HepG2 (cell line): ENCODE data around the gene LIMA1. TPM values are rescaled to one million over a fixed set of nuclear protein-coding genes. Genes with fewer than 3 reads are reported as not detected.

Source experiments
- AGO2 ChIP-seq: fragments of 200-400 bp; formaldehyde crosslinking; optimal IDR thresholded peaks from 2 replicates; pipeline ENCODE3; 2017; ENCODE audit warnings: mild to moderate bottlenecking, low read depth, low read length, moderate library complexity
- ATM ChIP-seq: fragments of 450-650 bp; IDR thresholded peaks from 2 replicates; pipeline ENCODE4 v1.7.1; 2017; ENCODE audit warnings: mild to moderate bottlenecking, borderline replicate concordance
- GPN1 ChIP-seq: sonication (generic); formaldehyde crosslinking; IDR thresholded peaks from 2 replicates; pipeline ENCODE4 v1.5.1; 2020; ENCODE audit warnings: missing genetic modification reagents, borderline replicate concordance
- HNF4G ChIP-seq, 2 experiments: sonication (generic) in 1 of 2; formaldehyde crosslinking in 1 of 2; IDR thresholded peaks; 2 replicates each; pipeline versions ENCODE4 v1.4.0 to v1.6.1; 2011 to 2020; ENCODE audit warnings: borderline replicate concordance in 2 of 2, low read depth in 2 of 2, mild to moderate bottlenecking in 2 of 2, low read length in 1 of 2, missing genetic modification reagents in 1 of 2, moderate library complexity in 1 of 2
- KIAA2018 ChIP-seq: sonication (generic); formaldehyde crosslinking; IDR thresholded peaks from 2 replicates; pipeline ENCODE4 v1.5.0; 2020; ENCODE audit warnings: mild to moderate bottlenecking, missing genetic modification reagents, borderline replicate concordance
- KLF9 ChIP-seq: IDR thresholded peaks from 2 replicates; pipeline ENCODE4 v1.6.1; 2016; ENCODE audit warnings: low read depth
- TAF15 ChIP-seq: fragments of 200-400 bp; formaldehyde crosslinking; IDR thresholded peaks from one replicate; pipeline ENCODE4 v1.6.1; 2018; ENCODE audit warnings: mild to moderate bottlenecking, low read depth, low read length; ENCODE audit not compliant: poor library complexity, severe bottlenecking
- U2AF2 ChIP-seq: fragments of 200-400 bp; formaldehyde crosslinking; IDR thresholded peaks from 2 replicates; pipeline ENCODE4 v1.6.1; 2017; ENCODE audit warnings: low read depth, mild to moderate bottlenecking, low read length
- YEATS2 ChIP-seq: sonication (generic); formaldehyde crosslinking; IDR thresholded peaks from 2 replicates; pipeline ENCODE4 v1.4.0; 2020; ENCODE audit warnings: missing genetic modification reagents, borderline replicate concordance
- ZBTB37 ChIP-seq: sonication (generic); formaldehyde crosslinking; IDR thresholded peaks from 2 replicates; pipeline ENCODE4 v1.4.0; 2020; ENCODE audit warnings: mild to moderate bottlenecking, missing genetic modification reagents
- ZBTB39 ChIP-seq: sonication (generic); formaldehyde crosslinking; IDR thresholded peaks from 2 replicates; pipeline ENCODE4 v1.5.0; 2020; ENCODE audit warnings: missing genetic modification reagents
- ZNF329 ChIP-seq: sonication (generic); formaldehyde crosslinking; IDR thresholded peaks from 2 replicates; pipeline ENCODE4 v1.9.0; 2021; ENCODE audit warnings: low read depth, mild to moderate bottlenecking, missing genetic modification reagents
- ZNF432 ChIP-seq: sonication (generic); formaldehyde crosslinking; IDR thresholded peaks from 2 replicates; pipeline ENCODE4 v1.5.0; 2020; ENCODE audit warnings: missing genetic modification reagents, mild to moderate bottlenecking, borderline replicate concordance
- ZNF552 ChIP-seq: sonication (generic); formaldehyde crosslinking; IDR thresholded peaks from 2 replicates; pipeline ENCODE4 v1.9.0; 2022; ENCODE audit warnings: missing genetic modification reagents, mild to moderate bottlenecking, borderline replicate concordance
- ZNF816 ChIP-seq: sonication (generic); formaldehyde crosslinking; IDR thresholded peaks from 2 replicates; pipeline ENCODE4 v1.8.0; 2022; ENCODE audit warnings: missing genetic modification reagents, mild to moderate bottlenecking, borderline replicate concordance
- polyA plus RNA-seq, 8 experiments: library from polyadenylated mRNA; depleted of rRNA in 3 of 8; stranded (reverse) in 7 of 8; unstranded in 1 of 8; fragments of >200 nt; fragmentation: Illumina TruSeq in 4 of 8; extraction: Trizol in 4 of 8; gene quantifications; 2 replicates each; pipeline versions ENCODE4 v1.2.1 to v1.2.3, GENCODE V29; 2011 to 2016; ENCODE audit warnings: low read depth in 4 of 8, missing spikeins in 1 of 8, mixed read lengths in 1 of 8; ENCODE audit not compliant: insufficient read depth in 1 of 8
- total RNA-seq, 5 experiments: library from RNA; depleted of rRNA; stranded (reverse); fragments of >200 nt; fragmentation: Illumina TruSeq; extraction: Trizol; gene quantifications; 2 replicates each; pipeline ENCODE4 v1.2.3, GENCODE V29; 2016; ENCODE audit warnings: low read depth in 1 of 5
- TF ChIP-seq, protein P1 (sequence below): sonication (generic); formaldehyde crosslinking; IDR thresholded peaks from 2 replicates; pipeline ENCODE4 v1.5.1; 2020; ENCODE audit warnings: missing genetic modification reagents, mild to moderate bottlenecking, borderline replicate concordance

The LIMA1 gene
- total and polyA plus RNA-seq, 2 of the 13 experiments (the other 11 are each of a cell fraction or from before 2014, with no cell fraction given): 13.0 to 19.8 TPM

DNA sequence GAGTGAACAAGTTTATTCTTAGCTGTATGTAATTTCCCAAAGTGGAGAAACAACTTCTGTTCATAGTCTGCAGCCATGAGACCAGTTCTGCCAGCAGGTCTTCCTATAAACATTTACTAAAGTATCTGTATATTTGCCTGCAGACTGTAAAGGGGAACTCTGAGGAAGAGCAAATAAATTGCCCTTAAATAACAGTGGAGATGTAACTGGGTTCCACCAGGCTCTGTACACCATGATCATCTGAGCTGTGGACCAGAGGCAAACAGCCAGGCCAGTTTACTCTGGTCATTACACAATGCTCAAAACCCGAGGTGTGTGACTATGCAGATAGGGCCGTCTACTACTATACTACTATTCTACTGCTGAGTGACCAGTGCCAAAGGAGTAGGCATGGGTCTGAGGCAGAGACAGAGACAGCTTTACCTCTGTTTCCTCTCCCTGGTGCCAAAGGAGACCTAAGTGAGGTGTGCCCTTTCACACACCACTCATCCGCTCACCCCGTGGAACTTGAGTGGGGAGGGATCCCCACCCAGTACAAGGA, 95.0 kb downstream of the LIMA1 start (continued):
- no peak for TF ChIP-seq KIAA2018 (CRISPR knock-in tag)
- TF ChIP-seq KLF9 (CRISPR knock-in tag): no peak
- TF ChIP-seq ZNF816 (CRISPR knock-in tag): no peak
- TF ChIP-seq GPN1 (CRISPR knock-in tag): no peak
- TF ChIP-seq ATM: peak; percentile 43; the same call in 1 of the 2 replicates
- no peak for TF ChIP-seq TAF15
- TF ChIP-seq ZNF552 (CRISPR knock-in tag): no peak
- 0 out of 2 replicates have a peak, but pooled peaks have one; percentile 52 for TF ChIP-seq HNF4G (IDR thresholded peaks at IDR 0.05; ENCODE audit: borderline replicate concordance, low read depth, low read length)
- no peak for TF ChIP-seq HNF4G (CRISPR knock-in tag; IDR thresholded peaks at IDR 0.05; ENCODE audit: borderline replicate concordance, low read depth)
- TF ChIP-seq, protein P1, sequence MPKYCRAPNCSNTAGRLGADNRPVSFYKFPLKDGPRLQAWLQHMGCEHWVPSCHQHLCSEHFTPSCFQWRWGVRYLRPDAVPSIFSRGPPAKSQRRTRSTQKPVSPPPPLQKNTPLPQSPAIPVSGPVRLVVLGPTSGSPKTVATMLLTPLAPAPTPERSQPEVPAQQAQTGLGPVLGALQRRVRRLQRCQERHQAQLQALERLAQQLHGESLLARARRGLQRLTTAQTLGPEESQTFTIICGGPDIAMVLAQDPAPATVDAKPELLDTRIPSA (CRISPR knock-in tag): no peak
- no peak for TF ChIP-seq ZBTB37 (CRISPR knock-in tag)
- TF ChIP-seq AGO2: no peak
- TF ChIP-seq ZBTB39 (CRISPR knock-in tag): no peak
- no peak for TF ChIP-seq YEATS2
- no peak for TF ChIP-seq U2AF2
- TF ChIP-seq ZNF432 (CRISPR knock-in tag): no peak
- no peak for TF ChIP-seq ZNF329 (CRISPR knock-in tag)
